Measurements from ENCODE around the gene NBAS.

The NBAS gene

GRCh38 chr2:15565994-15566671, 5.0 kb upstream of the NBAS start:
- no peak for TF ChIP-seq TAF1 (IDR thresholded peaks at IDR 0.05; ENCODE audit: borderline replicate concordance, insufficient read depth, low read length)
- TF ChIP-seq FOXP2 (optimal IDR thresholded peaks at IDR 0.05; ENCODE audit: borderline replicate concordance, extremely low read depth, extremely low read length, insufficient read depth), result no peak
- TF ChIP-seq REST (IDR thresholded peaks at IDR 0.05; ENCODE audit: insufficient read depth in 1 of 2, low read depth in 2 of 2, low read length in 2 of 2), result no peak
- no peak for TF ChIP-seq SIN3A (IDR thresholded peaks at IDR 0.05; ENCODE audit: borderline replicate concordance, insufficient read depth, low read length)
- no peak for TF ChIP-seq POLR2AphosphoS5 (IDR thresholded peaks at IDR 0.05; ENCODE audit: low read depth, low read length)

DNA sequence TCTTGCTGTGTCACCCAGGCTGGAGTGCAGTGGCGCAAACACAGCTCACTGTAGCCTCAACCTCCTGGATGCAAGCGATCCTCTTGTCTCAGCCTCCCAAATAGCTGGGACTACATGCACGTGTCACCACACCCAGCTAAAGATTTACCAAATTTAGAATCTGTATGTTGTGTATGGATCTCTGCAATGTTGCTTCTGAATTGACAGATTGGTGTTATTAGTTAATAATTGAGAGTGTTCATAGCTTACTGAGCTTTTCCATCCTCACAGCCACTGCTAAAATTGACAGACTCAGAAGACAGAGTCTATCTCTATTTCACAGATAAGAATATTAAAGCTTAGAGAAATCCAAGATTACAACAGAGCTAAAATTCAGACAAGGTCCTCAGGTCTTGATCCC, 4.3 kb upstream of the NBAS start:
- no peak for TF ChIP-seq TAF1 (IDR thresholded peaks at IDR 0.05; ENCODE audit: borderline replicate concordance, insufficient read depth, low read length)
- TF ChIP-seq REST (IDR thresholded peaks at IDR 0.05; ENCODE audit: insufficient read depth in 1 of 2, low read depth in 2 of 2, low read length in 2 of 2), result no peak
- no peak for TF ChIP-seq SIN3A (IDR thresholded peaks at IDR 0.05; ENCODE audit: borderline replicate concordance, insufficient read depth, low read length)
- no peak for TF ChIP-seq FOXP2 (optimal IDR thresholded peaks at IDR 0.05; ENCODE audit: borderline replicate concordance, extremely low read depth, extremely low read length, insufficient read depth)
- no peak for TF ChIP-seq POLR2AphosphoS5 (IDR thresholded peaks at IDR 0.05; ENCODE audit: low read depth, low read length)

GRCh38 chr2:15563227-15564100, 2.3 kb upstream of the NBAS start:
- TF ChIP-seq TAF1 (IDR thresholded peaks at IDR 0.05; ENCODE audit: borderline replicate concordance, insufficient read depth, low read length), result no peak

DNA sequence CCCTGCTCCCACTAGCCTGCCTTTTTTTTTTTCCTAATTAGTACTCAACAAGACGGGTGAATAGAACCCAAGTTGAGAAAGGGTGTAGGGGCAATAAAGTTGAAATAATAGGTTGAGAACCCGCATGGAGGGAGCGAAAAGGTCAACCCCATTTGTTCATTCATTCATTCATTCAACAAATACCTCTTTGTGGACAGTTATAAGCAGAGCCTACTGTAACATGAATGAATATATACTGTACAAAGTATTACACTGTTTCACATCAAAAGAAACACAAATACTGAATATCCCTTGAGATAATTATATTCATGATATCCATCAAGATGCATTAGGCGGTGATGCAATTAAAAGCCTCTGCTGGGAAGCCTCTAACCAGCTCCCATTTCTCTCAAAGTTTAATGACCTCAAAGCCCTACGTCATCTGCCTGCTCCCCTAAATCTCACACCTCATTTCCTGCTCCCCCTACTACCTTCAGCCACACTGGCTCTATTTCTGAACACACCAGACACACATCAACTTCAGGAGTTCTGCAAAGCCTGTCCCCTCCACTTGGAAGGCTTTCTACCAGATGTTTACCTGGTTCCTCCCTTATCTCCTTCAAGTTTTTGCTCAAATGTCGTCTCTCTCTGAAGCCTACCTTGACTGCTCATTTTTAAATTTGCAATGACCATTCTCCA, 1.4 kb upstream of the NBAS start:
- no peak for TF ChIP-seq POLR2AphosphoS5 (IDR thresholded peaks at IDR 0.05; ENCODE audit: low read depth, low read length)
- TF ChIP-seq TAF1 (IDR thresholded peaks at IDR 0.05; ENCODE audit: borderline replicate concordance, insufficient read depth, low read length), result no peak
- no peak for TF ChIP-seq FOXP2 (optimal IDR thresholded peaks at IDR 0.05; ENCODE audit: borderline replicate concordance, extremely low read depth, extremely low read length, insufficient read depth)
- no peak for TF ChIP-seq SIN3A (IDR thresholded peaks at IDR 0.05; ENCODE audit: borderline replicate concordance, insufficient read depth, low read length)
- no peak for TF ChIP-seq REST (IDR thresholded peaks at IDR 0.05; ENCODE audit: insufficient read depth in 1 of 2, low read depth in 2 of 2, low read length in 2 of 2)

- no peak for TF ChIP-seq REST (IDR thresholded peaks at IDR 0.05; ENCODE audit: insufficient read depth in 1 of 2, low read depth in 2 of 2, low read length in 2 of 2)
- no peak for TF ChIP-seq FOXP2 (optimal IDR thresholded peaks at IDR 0.05; ENCODE audit: borderline replicate concordance, extremely low read depth, extremely low read length, insufficient read depth)
- TF ChIP-seq TAF1 (IDR thresholded peaks at IDR 0.05; ENCODE audit: borderline replicate concordance, insufficient read depth, low read length), result no peak
Measured at GRCh38 chr2:15561574-15562344, 625 bp upstream of the NBAS start.

Data from PFSK-1 (cell line).